GM19193 (cell line): ENCODE measurements around the gene GRAMD1A.

ENCODE experiments used
- POLR2A ChIP-seq: IDR thresholded peaks from 4 replicates; pipeline ENCODE4 v1.6.1; 2011; ENCODE audit not compliant: insufficient read depth, insufficient read length; ENCODE audit errors: extremely low read depth

Gene GRAMD1A

GRCh38 chr19:35048911-35049411 lies 48.8 kb downstream of the GRAMD1A start:
- TF ChIP-seq POLR2A, result no peak

GRCh38 chr19:35049456-35049855 lies 49.3 kb downstream of the GRAMD1A start:
- no peak for TF ChIP-seq POLR2A

GRCh38 chr19:35051796-35052195 lies 51.7 kb downstream of the GRAMD1A start:
- TF ChIP-seq POLR2A, result no peak

- no peak for TF ChIP-seq POLR2A
Measured at GRCh38 chr19:35052599-35053190, 52.6 kb downstream of the GRAMD1A start.

- TF ChIP-seq POLR2A, result no peak
Measured at GRCh38 chr19:35053667-35054293, 53.7 kb downstream of the GRAMD1A start.

GRCh38 chr19:35054626-35055025 lies 54.5 kb downstream of the GRAMD1A start:
- no peak for TF ChIP-seq POLR2A

GRCh38 chr19:35055715-35056179 lies 55.6 kb downstream of the GRAMD1A start:
- no peak for TF ChIP-seq POLR2A

- TF ChIP-seq POLR2A, result no peak
Measured at GRCh38 chr19:35056513-35057063, 56.5 kb downstream of the GRAMD1A start.

GRCh38 chr19:35058370-35058769 lies 58.2 kb downstream of the GRAMD1A start:
- TF ChIP-seq POLR2A, result no peak

GRCh38 chr19:35059006-35059798 lies 59.1 kb downstream of the GRAMD1A start:
- TF ChIP-seq POLR2A, result no peak

GRCh38 chr19:35059799-35060091 lies 59.6 kb downstream of the GRAMD1A start:
- no peak for TF ChIP-seq POLR2A

GRCh38 chr19:35060160-35060855 lies 60.2 kb downstream of the GRAMD1A start:
- TF ChIP-seq POLR2A, result no peak

- no peak for TF ChIP-seq POLR2A
Measured at GRCh38 chr19:35061583-35062373, 61.7 kb downstream of the GRAMD1A start.

GRCh38 chr19:35062942-35063341 lies 62.8 kb downstream of the GRAMD1A start:
- no peak for TF ChIP-seq POLR2A

- no peak for TF ChIP-seq POLR2A
Measured at GRCh38 chr19:35063940-35064818, 64.1 kb downstream of the GRAMD1A start.
